ENCODE data around the gene RBP3. TPM values are rescaled to one million over a fixed set of nuclear protein-coding genes. Genes with fewer than 3 reads are reported as not detected.

RBP3 gene
- total RNA-seq, 2 experiments from 2014 or later: not detected

- ChIA-PET CTCF (no interaction called here), POLR2A (no interaction called here)
Measured at GRCh38 chr10:47406870-47407691, 58.9 kb downstream of the RBP3 start.

Other genes starting within 250 kb of the RBP3 start
- 1 to 10 TPM in 1 of 2 experiments, under 1 TPM in 1; 0.89 to 1.0 TPM for gene GDF10, start 48.2 kb upstream of the RBP3 start, total RNA-seq
- not detected for gene GDF2, start 25.9 kb upstream of the RBP3 start, total RNA-seq
- gene ZNF488, start 35.9 kb downstream of the RBP3 start, total RNA-seq: under 1 TPM; 0.34 to 0.38 TPM
- not detected for gene ANXA8, start 135.8 kb downstream of the RBP3 start, total RNA-seq
- gene FAM25G, start 143.3 kb downstream of the RBP3 start, total RNA-seq: not detected
- 1 to 10 TPM; 3.7 to 3.8 TPM for gene AGAP9, start 175.3 kb downstream of the RBP3 start, total RNA-seq